ENCODE data around the gene MYH7.
"Not testable (repeated sequence)": the region's sequence is repeated elsewhere in the genome, so short reads cannot be mapped to it uniquely, and the experiment has no call there.

DNA sequence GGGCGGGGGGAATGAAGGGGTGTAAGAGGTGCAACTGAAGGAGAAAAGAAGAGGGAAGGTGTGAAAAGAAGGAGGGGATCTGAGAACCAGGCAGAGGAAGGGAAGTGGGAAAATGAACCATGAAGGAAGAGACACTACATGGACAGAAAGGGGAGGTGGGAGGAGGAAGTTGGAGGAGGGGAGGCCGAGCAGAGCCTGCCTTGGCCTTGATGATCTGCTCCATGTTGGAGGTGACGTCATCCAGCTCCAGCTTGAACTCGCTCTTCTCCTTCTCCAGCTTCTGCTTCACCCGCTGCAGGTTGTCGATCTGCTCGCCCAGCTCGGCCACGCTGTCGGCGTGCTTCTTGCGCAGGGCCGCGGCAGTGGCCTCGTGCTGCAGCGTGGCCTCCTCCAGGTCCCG lies 15.8 kb downstream of the MYH7 start:
- not testable (repeated sequence) for TF ChIP-seq EZH2 (IDR thresholded peaks at IDR 0.05; ENCODE audit: borderline replicate concordance, insufficient read depth, low read length, poor library complexity, severe bottlenecking); SMC3 (conservative IDR thresholded peaks at IDR 0.05; ENCODE audit: poor library complexity)
- TF ChIP-seq, protein P1, sequence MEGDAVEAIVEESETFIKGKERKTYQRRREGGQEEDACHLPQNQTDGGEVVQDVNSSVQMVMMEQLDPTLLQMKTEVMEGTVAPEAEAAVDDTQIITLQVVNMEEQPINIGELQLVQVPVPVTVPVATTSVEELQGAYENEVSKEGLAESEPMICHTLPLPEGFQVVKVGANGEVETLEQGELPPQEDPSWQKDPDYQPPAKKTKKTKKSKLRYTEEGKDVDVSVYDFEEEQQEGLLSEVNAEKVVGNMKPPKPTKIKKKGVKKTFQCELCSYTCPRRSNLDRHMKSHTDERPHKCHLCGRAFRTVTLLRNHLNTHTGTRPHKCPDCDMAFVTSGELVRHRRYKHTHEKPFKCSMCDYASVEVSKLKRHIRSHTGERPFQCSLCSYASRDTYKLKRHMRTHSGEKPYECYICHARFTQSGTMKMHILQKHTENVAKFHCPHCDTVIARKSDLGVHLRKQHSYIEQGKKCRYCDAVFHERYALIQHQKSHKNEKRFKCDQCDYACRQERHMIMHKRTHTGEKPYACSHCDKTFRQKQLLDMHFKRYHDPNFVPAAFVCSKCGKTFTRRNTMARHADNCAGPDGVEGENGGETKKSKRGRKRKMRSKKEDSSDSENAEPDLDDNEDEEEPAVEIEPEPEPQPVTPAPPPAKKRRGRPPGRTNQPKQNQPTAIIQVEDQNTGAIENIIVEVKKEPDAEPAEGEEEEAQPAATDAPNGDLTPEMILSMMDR (IDR thresholded peaks at IDR 0.05; ENCODE audit: poor library complexity, severe bottlenecking): not testable (repeated sequence)

All from neural cell (in vitro differentiated cells).